HepG2 (cell line): ENCODE measurements around the gene NOXRED1.

Experiments
- ATF7 ChIP-seq, 2 experiments: fragments of 450-650 bp in 1 of 2; sonication (generic) in 1 of 2; formaldehyde crosslinking in 1 of 2; IDR thresholded peaks; 2 replicates each; pipeline versions ENCODE4 v1.4.0 to v1.6.1; 2016 to 2020; ENCODE audit warnings: antibody characterized with exemption in 1 of 2, mild to moderate bottlenecking in 1 of 2, missing genetic modification reagents in 1 of 2
- DNMT1 ChIP-seq: sonication (generic); formaldehyde crosslinking; IDR thresholded peaks from 2 replicates; pipeline ENCODE4 v1.5.1; 2020; ENCODE audit warnings: mild to moderate bottlenecking, missing genetic modification reagents
- EZH2 ChIP-seq: conservative IDR thresholded peaks from 2 replicates; pipeline ENCODE4 v1.6.1; 2012; ENCODE audit warnings: mild to moderate bottlenecking, low read depth, low read length, moderate library complexity
- PPARG ChIP-seq: conservative IDR thresholded peaks from 2 replicates; pipeline ENCODE4 v1.6.1; 2016; ENCODE audit warnings: missing biosample characterization, missing genetic modification reagents
- ZNF121 ChIP-seq: sonication (generic); formaldehyde crosslinking; IDR thresholded peaks from 2 replicates; pipeline ENCODE4 v1.5.0; 2020; ENCODE audit warnings: mild to moderate bottlenecking, missing genetic modification reagents
- ZNF251 ChIP-seq: sonication (generic); formaldehyde crosslinking; IDR thresholded peaks from 2 replicates; pipeline ENCODE4 v1.9.0; 2021; ENCODE audit warnings: mild to moderate bottlenecking, missing genetic modification reagents
- ZNF530 ChIP-seq: sonication (generic); formaldehyde crosslinking; IDR thresholded peaks from 2 replicates; pipeline ENCODE4 v1.5.0; 2020; ENCODE audit warnings: low read depth, mild to moderate bottlenecking, missing genetic modification reagents
- TF ChIP-seq, protein P1 (sequence below): sonication (generic); formaldehyde crosslinking; IDR thresholded peaks from 2 replicates; pipeline ENCODE4 v1.5.1; 2020; ENCODE audit warnings: mild to moderate bottlenecking, moderate library complexity, missing genetic modification reagents
- TF ChIP-seq, protein P2 (sequence below): sonication (generic); formaldehyde crosslinking; IDR thresholded peaks from 2 replicates; pipeline ENCODE4 v1.4.0; 2020; ENCODE audit warnings: missing genetic modification reagents, low read depth, mild to moderate bottlenecking, borderline replicate concordance
- TF ChIP-seq, protein P3 (sequence below): sonication (generic); formaldehyde crosslinking; IDR thresholded peaks from 2 replicates; pipeline ENCODE4 v1.9.0; 2021; ENCODE audit warnings: missing genetic modification reagents, borderline replicate concordance

DNA sequence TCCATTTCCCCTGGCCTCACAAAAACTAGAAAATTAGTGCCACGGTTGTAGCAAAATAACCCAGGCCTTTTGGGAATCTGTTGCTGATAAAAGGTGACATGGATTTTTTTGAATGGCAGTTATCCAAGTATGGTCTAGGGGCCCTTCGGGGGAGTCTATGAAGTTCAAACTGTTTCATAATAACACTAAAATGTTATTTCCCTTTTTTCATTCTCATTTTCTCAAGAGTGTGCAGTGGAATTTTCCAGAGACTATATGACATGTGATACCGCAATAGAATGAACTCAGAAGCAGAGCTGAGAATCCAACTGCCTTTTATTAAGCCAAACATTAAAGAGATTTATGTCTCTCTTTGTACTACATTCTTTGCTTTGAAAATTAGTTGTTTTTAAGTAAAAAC lies 75.6 kb downstream of the NOXRED1 start:
- TF ChIP-seq ATF7 (IDR thresholded peaks at IDR 0.05) (no peak), ATF7 (CRISPR knock-in tag; IDR thresholded peaks at IDR 0.05) (no peak), EZH2 (no peak), ZNF251 (CRISPR knock-in tag) (no peak), ZNF121 (CRISPR knock-in tag) (no peak), DNMT1 (no peak), PPARG (CRISPR knock-in tag) (no peak), ZNF530 (no peak)
- TF ChIP-seq, protein P1, sequence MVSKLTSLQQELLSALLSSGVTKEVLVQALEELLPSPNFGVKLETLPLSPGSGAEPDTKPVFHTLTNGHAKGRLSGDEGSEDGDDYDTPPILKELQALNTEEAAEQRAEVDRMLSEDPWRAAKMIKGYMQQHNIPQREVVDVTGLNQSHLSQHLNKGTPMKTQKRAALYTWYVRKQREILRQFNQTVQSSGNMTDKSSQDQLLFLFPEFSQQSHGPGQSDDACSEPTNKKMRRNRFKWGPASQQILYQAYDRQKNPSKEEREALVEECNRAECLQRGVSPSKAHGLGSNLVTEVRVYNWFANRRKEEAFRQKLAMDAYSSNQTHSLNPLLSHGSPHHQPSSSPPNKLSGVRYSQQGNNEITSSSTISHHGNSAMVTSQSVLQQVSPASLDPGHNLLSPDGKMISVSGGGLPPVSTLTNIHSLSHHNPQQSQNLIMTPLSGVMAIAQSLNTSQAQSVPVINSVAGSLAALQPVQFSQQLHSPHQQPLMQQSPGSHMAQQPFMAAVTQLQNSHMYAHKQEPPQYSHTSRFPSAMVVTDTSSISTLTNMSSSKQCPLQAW, result no peak
- TF ChIP-seq, protein P2, sequence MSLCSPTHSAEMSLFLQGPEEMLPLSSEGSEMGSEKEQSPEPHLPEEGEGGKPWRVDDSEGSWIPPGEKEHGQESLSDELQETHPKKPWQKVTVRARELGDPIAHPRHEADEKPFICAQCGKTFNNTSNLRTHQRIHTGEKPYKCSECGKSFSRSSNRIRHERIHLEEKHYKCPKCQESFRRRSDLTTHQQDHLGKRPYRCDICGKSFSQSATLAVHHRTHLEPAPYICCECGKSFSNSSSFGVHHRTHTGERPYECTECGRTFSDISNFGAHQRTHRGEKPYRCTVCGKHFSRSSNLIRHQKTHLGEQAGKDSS (CRISPR knock-in tag), result no peak
- TF ChIP-seq, protein P3, sequence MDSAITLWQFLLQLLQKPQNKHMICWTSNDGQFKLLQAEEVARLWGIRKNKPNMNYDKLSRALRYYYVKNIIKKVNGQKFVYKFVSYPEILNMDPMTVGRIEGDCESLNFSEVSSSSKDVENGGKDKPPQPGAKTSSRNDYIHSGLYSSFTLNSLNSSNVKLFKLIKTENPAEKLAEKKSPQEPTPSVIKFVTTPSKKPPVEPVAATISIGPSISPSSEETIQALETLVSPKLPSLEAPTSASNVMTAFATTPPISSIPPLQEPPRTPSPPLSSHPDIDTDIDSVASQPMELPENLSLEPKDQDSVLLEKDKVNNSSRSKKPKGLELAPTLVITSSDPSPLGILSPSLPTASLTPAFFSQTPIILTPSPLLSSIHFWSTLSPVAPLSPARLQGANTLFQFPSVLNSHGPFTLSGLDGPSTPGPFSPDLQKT, result no peak
